Nephron progenitor cell (in vitro differentiated cells): ENCODE results near the gene GRK5.

Experiments used
- DNase-seq: peaks from one replicate; pipeline ENCODE4 v3.0.0; 2021
- H3K27ac Mint-ChIP-seq: 2 replicates; pipeline ENCODE4 v1.8.0; 2021; ENCODE audit warnings: mild to moderate bottlenecking, moderate library complexity, mixed read lengths
- H3K27me3 Mint-ChIP-seq: 2 replicates; pipeline ENCODE4 v1.8.0; 2021; ENCODE audit warnings: mild to moderate bottlenecking, low read depth, mixed read lengths; ENCODE audit not compliant: poor library complexity
- H3K36me3 Mint-ChIP-seq: 2 replicates; pipeline ENCODE4 v1.8.0; 2021; ENCODE audit warnings: low read depth, mixed read lengths
- H3K4me1 Mint-ChIP-seq: 2 replicates; pipeline ENCODE4 v1.8.0; 2021; ENCODE audit warnings: mixed read lengths
- H3K4me3 Mint-ChIP-seq: 2 replicates; pipeline ENCODE4 v1.8.0; 2021; ENCODE audit warnings: mild to moderate bottlenecking, moderate library complexity, mixed read lengths
- H3K9me3 Mint-ChIP-seq: 2 replicates; pipeline ENCODE4 v1.8.0; 2021; ENCODE audit warnings: mild to moderate bottlenecking, moderate library complexity, mixed read lengths
- CTCF ChIP-seq: fragments of 200-600 bp; sonication (generic); IDR thresholded peaks from 2 replicates; pipeline ENCODE4 v1.5.0; 2021; ENCODE audit warnings: antibody characterized with exemption

GRK5 gene

GRCh38 chr10:119418362-119418761 is 211.0 kb downstream of the GRK5 start:
- no peaks in the 10 kb centered on the region for H3K9me3 Mint-ChIP-seq
- no peak overlapping the region for H3K4me3 Mint-ChIP-seq
- no peak for DNase-seq
- peaks cover 9% of the 10 kb centered on the region for H3K27me3 Mint-ChIP-seq
- H3K4me1 Mint-ChIP-seq: peaks cover 76% of the 10 kb centered on the region
- H3K36me3 Mint-ChIP-seq: peaks cover 4% of the 10 kb centered on the region
- H3K27ac Mint-ChIP-seq: no peak overlapping the region
- TF ChIP-seq CTCF: peak; percentile 6

- peaks cover 60% of the 10 kb centered on the region for H3K4me1 Mint-ChIP-seq
- DNase-seq: no peak
- H3K4me3 Mint-ChIP-seq: no peak overlapping the region
- H3K27ac Mint-ChIP-seq: no peak overlapping the region
- H3K36me3 Mint-ChIP-seq: peaks cover 9% of the 10 kb centered on the region
- TF ChIP-seq CTCF: no peak
- peaks cover 9% of the 10 kb centered on the region for H3K27me3 Mint-ChIP-seq
- H3K9me3 Mint-ChIP-seq: no peaks in the 10 kb centered on the region
Measured at GRCh38 chr10:119419931-119420330, 212.6 kb downstream of the GRK5 start.

GRCh38 chr10:119420950-119421875 is 213.8 kb downstream of the GRK5 start:
- H3K9me3 Mint-ChIP-seq: no peaks in the 10 kb centered on the region
- H3K27me3 Mint-ChIP-seq: peaks cover under 1% of the 10 kb centered on the region
- no peak overlapping the region for H3K27ac Mint-ChIP-seq
- no peak overlapping the region for H3K4me3 Mint-ChIP-seq
- no peak for DNase-seq
- H3K4me1 Mint-ChIP-seq: peaks cover 49% of the 10 kb centered on the region
- peaks cover 14% of the 10 kb centered on the region for H3K36me3 Mint-ChIP-seq
- TF ChIP-seq CTCF: no peak

- TF ChIP-seq CTCF: no peak
- H3K36me3 Mint-ChIP-seq: peaks cover 14% of the 10 kb centered on the region
- no peak for DNase-seq
- H3K27me3 Mint-ChIP-seq: no peaks in the 10 kb centered on the region
- H3K4me3 Mint-ChIP-seq: no peak overlapping the region
- peaks cover 41% of the 10 kb centered on the region for H3K4me1 Mint-ChIP-seq
- H3K27ac Mint-ChIP-seq: no peak overlapping the region
- H3K9me3 Mint-ChIP-seq: no peaks in the 10 kb centered on the region
Measured at GRCh38 chr10:119421891-119422681, 214.7 kb downstream of the GRK5 start.

GRCh38 chr10:119422682-119423509 is 215.5 kb downstream of the GRK5 start:
- Mint-ChIP-seq H3K27ac (no peak overlapping the region), H3K36me3 (peaks cover 14% of the 10 kb centered on the region), H3K9me3 (no peaks in the 10 kb centered on the region), H3K4me3 (no peak overlapping the region), H3K4me1 (peaks cover 34% of the 10 kb centered on the region), H3K27me3 (no peaks in the 10 kb centered on the region)
- TF ChIP-seq CTCF: no peak
- DNase-seq: no peak
